Activated naive CD8-positive, alpha-beta T cell treated with anti-CD3 and anti-CD28 coated beads, Interleukin-2, amount 50 U/mL, for 16 hours (primary cell): Measurements from ENCODE around the gene BEST4.
"Not testable (repeated sequence)": the region's sequence is repeated elsewhere in the genome, so short reads cannot be mapped to it uniquely, and the experiment has no call there.

ENCODE experiments used
- DNase-seq: peaks from one replicate; pipeline ENCODE4 v3.0.0-alpha.2; 2020; ENCODE audit warnings: low read depth, low spot score

The BEST4 gene

DNA sequence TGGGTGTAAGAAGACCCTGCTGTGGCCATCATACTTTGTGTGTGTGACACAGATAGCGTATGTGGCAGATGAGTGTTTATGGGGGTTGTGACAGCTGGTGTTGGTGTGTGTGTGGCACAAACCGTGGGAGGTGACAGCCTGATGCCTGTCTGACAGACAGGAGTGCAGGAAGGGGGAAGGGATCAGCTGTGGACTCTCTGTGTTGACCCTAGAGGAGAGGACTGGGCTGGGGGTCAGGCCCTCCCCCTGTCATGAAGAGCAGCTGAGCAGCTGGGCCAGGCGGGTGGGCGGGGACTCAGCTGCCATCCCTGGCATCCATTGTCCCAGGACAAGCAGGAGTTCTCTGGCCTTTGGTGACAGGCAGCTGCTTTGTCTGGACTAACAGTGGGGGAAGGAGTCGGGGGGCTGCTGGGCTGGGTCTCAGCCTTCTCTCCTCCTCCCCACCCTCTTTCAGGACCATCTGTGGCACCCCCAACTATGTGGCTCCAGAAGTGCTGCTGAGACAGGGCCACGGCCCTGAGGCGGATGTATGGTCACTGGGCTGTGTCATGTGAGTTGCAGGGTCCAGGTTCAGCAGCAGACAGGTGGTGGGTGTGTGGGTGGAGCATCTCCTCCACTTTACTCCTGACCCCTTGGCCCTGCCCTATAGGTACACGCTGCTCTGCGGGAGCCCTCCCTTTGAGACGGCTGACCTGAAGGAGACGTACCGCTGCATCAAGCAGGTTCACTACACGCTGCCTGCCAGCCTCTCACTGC lies 14.5 kb upstream of the BEST4 start:
- no peak for DNase-seq

DNA sequence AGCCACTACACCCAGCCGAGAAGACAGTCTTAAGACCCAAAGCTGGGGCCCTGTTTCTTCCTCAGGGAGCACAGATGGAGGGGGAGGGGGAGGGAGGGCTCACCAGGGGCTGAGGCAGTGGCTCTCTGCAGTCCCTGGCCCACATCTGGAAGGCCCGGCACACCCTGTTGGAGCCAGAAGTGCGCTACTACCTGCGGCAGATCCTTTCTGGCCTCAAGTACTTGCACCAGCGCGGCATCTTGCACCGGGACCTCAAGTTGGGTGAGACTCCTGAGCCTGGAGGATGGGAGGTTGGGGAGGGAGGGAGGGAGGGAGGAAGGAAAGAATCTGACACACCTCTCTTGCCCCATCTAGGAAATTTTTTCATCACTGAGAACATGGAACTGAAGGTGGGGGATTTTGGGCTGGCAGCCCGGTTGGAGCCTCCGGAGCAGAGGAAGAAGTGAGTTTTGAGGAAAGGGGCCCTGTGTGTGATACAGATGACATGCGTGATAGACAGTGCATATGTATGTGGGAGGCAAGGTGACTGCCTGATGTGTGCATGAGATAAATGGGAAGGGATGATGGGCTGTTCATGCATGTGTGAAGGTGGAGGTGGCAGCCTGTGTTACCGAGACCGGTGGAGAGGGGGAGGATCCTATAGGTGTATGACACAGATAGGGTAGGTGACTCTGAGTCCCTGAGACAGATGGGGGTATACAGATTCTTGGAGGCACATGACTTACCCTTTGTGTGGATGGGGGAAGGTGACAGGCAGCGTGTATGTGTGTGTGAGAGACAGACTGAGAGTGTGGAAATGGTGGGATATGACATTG lies 13.7 kb upstream of the BEST4 start:
- DNase-seq = no peak

DNA sequence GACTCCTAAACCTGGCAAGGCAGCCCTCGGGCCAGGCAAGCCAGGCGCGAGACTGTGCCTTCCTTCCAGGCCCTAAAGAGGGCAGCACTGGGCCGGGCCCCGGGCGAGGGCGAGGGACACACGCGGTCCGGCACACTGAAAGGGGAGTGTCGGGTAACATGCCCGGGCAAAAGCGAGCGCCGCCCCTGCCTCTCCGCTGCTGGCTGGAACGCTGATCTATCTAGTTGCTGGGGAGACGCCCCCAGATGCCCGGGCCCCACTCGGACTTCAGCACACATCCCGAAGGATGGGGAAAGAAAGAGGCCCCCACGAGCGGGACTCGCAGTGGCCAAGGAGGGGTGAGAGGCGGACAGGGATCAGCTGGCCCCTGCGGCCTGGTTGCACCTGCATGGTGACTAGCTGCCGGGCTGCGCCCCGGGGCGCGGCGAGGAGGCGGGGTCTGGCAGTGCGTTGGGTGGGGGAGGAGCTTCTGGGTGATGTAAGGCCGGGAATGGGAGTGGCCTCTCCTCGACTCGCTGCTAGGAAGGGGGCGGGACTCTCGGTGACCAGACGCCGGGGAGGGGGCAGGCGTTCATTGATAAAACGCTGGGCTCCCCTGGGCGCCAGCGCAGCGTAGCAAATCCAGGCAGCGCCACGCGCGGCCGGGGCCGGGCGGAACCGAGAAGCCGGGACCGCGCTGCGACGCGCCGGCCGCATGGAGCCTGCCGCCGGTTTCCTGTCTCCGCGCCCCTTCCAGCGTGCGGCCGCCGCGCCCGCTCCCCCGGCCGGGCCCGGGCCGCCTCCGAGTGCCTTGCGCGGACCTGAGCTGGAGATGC lies 12.0 kb upstream of the BEST4 start, which contains the start of gene PLK3:
Gene PLK3 (plus strand): TSS at position 608 of the 815 bp plus-strand sequence. CDS start 87 bp downstream, at position 695.
- DNase-seq = peak; percentile 97

DNA sequence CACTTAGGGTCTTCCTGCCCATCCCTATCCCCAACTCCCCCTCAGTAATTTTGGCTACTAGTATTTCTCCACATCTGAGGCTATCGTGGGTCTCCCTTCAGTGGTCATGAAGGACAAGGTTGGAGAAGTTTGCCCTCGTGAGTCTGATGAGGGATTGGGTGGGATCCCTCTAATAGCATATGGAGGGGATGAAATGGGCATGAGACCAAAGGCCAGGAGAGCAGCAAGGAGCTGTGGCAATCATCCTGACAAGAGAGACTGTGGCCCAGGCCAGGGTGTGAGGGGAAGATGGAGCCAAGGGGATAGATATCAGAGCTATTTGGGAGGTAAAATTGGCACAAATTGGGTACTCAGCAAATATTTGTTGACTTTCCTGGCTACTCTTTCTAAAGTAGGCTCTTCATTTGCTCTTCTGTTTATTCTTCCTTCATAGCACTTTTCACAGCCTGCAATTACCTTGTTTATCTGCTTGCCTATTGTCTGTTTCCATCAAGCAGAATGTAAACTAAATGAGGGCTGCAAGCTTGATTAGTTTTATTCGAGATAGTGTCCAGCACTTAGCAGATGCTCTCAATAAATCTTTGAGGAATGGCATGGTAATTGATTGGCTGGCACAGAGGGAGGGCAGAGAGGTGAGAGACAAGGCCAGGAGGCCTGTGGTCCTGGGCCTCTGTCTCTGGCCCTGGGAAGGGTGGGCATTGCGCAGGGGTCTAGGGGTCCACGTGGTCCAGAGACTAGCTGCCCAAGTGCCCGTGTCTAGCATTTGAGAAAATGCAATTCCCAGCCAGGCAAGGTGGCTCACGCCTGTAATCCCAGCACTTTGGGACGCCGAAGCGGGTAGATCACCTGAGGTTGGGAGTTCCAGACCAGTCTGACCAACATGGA lies 10.8 kb upstream of the BEST4 start:
- no peak for DNase-seq

DNA sequence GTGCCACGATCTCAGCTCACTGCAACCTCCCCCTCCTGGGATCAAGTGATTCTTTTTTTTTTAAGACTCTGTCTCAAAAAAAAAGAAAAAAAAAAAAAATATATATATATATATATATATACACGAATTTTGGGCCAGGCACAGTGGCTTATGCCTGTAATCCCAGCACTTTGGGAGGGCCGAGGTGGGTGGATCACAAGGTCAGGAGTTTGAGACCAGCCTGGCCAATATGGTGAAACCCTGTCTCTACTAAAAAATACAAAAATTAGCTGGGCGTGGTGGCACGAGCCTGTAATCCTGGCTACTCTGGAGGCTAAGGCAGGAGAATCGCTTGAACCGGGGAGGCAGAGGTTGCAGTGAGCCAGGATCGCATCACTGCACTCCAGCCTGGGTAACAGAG lies 9.9 kb upstream of the BEST4 start:
- DNase-seq = not testable (repeated sequence)

DNA sequence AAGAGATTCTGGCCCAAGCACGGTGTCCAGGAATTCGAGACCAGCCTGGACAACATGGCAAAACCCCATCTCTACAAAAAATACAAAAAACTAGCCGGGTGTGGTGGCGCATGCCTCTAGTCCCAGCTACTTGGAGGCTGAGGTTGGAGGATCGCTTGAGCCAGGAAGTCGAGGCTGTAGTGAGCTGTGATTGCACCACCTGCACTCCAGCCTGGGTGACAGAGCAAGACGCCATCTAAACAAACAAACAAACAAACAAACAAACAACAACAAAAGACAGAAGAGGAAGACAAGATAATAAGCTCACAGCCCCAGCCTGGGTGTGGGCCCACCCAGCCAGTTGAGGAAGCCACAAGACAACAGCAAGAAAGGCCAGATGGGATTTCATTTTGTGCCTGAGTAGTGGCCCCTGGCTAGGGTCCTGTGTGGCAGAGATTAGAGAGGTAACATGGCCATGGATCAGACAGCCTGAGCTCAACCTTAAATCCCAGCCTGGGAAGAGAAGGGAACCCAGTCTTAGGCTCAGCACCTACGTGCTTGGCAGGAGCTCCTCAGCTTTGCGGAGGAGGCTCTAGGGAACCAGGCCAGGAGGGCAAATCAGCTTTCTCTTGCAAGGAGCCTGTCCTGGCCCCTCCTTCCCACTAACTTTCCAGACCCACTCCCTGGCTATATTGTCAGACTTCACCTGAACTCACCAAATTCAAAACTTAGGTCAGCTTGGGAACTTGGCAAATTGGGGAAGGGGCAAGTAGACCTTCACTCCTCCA lies 4.9 kb upstream of the BEST4 start:
- DNase-seq = no peak

DNA sequence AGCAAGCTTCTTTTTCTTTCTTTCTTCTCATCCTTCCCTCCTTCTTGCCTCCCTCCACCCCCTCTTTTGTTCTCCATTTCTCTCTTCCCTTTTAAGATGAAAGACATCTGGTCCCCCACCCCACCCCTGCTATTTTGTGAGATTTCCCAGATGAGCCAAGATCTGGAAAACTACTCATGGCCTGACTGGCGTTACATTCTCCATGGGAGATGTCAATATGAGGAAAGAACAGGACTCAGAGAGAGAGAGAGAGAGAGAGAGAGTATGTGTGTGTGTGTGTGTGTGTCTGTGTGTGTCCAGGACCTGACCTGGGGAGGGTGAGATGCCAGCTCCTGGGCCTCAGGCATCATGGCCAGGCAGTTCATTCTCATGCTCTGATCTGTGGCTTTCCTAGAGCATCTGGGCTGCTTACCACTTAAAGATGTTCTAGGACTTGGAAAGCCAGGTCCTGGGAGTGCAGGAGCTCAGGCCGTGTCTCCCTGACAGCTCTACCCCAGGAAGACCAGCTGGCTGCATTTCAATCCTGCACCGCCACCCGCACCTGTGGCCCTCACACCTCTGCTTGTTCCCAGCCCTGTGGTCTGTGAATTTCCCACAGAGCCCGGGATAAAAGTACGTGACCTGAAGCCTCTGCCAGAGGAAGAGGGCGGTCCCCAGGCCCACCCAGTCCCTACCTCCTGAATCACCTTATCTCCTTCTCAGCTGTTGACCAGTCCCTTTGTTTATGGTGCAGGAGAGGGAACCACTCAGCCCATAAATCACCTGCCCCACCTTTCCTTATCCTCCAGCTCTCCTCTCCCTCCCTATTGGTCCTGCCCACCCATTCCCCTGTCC lies 3.2 kb upstream of the BEST4 start:
- DNase-seq = no peak

DNA sequence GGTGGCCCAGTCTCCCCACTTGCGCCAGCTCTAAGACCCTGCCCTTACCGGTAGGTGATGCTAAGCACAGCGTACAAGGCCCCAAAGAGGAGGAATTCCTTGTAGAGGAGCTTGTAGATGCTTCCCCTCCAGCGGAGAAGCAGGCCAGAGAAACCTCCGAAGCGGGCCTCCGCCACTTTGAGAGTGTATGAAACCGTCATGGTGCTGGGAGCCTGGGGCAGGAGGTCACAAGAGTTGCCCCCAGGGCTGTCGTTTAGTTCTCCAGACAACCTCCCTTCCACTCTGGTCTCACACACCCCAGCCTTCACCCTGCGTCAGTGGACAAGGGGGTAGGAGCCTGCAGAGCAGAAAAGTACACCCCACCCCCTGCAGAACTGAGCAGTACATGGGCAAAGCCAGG lies 464 bp downstream of the BEST4 start:
- DNase-seq = no peak

DNA sequence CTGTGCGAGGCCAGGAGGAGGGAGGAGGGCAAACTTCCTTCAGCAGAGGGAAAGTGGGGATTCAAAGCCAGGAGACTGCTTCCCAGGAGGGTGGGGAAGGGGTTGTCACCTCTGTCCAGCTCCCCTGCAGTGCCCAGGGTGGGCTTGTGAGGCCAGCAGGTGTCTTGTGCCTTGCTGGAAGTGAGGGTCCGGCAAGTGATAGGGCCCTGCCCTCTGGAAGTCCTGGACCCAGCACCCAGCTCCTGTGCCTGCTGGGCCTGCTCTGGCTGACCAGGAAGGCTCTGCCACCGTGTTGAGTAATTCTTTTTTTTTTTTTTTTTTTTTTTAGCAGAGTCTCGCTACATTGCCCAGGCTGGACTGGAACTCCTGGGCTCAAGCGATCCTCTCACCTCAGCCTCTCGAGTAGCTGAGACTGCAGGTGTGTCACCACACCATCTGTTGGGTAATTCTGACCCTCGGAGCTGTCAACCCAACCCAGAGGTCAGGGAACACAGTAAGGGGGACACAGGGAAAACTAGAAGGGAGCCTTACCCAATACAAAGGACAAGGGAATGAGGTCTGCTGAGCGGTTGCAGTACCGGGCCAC lies 1.0 kb downstream of the BEST4 start:
- DNase-seq = no peak

DNA sequence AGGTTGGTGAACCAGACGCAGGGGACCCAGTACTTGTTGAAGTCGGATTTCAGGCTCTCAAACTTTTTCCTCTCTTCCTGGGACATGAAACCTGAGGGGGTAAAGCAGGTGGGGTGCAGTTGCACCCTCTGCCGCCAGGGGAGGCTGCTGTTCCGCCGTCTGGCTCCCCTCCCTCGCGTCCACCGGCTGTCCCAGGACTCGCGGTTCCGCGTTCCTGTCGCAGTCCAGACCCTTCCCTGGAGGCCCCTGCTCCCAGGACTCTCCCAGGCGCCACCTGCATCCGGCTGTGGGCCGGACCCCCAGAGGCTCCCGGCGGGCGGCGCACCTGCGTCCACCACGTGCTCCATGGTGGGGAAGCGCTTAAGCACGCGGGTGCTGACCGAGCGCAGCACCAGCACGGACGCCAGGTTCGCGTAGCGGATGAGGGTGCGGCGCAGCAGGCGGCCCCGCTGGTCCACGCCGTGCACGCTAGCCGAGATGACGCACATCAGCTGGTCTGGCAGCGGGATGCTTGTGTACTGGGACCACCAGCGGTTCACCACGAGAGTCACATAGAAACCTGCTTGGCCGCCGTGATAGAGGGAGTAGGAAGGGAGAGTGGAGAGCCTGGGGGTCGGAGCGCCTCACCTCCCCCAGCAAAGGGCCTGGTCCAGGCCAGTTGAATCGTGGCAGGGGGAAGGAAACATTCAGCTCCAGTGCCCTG lies 1.7 kb downstream of the BEST4 start:
- DNase-seq = peak; percentile 59

DNA sequence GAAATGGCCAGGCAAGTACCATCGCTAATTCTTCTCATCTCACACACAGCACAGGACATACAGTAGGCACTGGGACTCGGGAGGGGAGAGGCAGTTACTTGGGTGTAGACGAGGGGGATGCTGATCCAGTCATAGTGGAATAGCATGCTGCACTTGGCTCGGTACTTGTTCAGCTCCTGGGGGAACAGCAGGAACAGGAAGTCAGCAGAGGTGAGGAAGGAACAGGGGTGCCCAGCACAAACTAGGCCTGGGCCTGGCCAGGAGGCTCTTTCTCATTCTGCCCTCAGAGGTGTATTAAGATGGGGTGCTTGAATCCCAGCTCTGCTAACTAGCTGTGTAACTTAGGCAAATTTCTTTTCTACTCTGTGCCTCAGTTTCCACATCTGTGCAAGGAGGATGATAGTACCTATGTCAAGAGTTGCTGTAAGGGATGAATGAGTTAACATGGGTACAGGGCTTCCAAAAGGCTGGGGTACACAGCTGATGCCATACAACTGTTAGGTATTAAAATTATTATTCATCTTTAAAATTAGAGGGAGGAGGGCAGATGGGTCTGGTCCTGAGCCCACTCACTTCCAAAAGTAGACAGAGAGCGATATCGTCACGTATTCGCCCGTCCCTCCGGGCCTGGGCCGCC lies 2.4 kb downstream of the BEST4 start:
- no peak for DNase-seq

DNA sequence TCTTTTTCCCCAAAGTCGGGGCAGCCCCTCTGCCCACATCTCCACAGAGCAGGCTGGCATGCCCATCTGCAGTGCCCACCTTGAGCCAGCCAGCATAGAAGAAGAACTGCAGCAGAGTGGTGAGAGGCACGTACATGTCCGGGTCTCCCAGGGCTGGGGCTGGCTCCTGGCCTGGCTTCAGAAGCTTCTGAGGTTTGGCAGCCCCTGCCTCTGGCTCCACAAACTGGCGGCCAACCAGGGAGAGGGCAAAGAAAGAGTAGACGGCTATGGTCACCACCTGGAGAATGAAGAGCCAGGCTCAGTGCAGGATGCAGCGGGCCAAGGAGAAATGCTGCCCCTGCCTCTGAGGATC lies 3.0 kb downstream of the BEST4 start:
- no peak for DNase-seq

DNA sequence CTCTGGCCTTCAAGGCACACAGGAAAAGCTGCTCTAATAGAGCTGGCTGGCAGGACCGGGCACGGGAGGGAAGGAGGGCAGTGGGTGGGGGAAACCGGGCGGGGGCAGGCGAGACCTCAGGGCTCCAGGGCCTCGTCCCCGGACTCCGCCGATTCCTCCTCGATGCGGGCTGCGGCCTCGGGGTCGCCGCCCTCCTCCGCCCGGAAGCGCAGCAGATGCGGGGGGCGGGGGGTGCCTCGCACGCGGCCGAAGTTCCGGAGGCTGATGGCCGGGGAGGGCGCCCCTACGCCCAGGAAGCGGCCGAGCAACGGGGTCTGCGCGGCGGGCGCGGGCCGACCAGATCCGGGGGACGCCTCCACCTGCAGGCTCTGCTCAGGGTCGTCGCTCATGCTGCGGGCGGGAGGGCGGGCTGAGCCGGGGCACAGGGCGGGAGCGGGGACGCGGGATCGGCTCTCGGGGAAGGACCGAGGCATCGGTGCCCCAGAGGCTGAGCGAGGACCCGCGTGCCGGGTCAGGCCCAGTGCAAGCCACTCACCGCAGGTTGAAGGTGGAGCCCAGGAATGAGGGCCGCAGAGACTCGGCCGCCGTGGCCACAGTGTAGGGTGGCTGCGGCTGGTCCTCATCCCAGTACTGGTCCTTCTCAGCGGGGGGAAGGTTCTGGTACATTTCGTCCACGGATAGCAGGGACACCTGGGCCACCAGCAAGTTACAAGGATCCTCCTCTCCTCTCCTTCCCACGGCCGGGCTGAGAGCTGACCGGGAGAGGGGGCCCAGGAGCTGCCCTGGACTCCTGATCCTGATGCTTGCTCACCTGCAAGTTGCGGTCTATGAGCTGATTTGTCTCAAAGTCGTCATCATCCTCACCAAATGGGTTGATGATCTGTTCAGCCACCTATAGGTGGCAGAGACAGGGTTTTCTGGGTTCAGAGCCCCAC lies 3.6 kb downstream of the BEST4 start:
- DNase-seq = no peak

DNA sequence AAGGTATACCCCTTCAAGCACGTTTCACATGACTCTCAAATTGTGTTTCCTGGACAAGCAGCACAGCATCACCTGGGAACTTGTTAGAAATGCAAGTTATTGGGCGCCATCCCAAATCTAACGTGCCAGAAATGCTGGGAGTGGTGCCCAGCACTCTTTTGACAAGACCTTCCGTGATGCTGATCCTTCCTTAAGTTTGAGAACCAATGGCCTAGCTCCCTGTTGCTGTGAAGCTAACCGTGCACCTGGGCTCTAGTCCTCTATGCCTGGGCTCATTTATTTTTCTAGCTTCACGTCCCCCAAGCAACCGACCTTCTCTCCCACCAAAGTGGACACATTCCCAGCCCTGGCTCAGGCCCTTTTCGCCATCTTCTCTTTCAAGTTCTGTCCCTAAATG lies 4.3 kb downstream of the BEST4 start:
- no peak for DNase-seq

DNA sequence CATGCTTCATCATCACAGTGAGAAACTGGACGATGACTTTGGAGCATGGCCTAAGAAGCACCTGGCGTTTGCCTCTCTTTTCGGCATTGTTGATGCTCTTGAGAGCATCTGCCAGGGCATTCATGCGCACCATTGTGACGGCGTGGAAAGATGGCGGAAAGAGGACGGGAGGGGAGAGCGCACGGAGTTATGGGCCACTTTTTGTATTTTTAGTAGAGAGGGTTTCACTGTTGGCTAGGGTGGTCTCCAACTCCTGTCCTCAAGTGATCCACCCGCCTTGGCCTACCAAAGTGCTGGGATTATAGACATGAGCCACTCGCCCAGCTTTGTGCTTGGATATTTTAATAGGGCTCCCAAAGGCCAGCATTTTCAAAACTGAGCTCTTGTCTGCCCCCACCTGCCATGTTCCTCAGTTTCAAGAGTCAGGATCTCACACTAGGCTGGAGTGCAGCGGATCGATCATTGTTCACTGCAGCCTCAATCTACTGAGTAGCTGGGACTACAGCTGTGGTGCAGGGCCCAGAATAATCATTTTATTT lies 7.3 kb downstream of the BEST4 start:
- DNase-seq = no peak

DNA sequence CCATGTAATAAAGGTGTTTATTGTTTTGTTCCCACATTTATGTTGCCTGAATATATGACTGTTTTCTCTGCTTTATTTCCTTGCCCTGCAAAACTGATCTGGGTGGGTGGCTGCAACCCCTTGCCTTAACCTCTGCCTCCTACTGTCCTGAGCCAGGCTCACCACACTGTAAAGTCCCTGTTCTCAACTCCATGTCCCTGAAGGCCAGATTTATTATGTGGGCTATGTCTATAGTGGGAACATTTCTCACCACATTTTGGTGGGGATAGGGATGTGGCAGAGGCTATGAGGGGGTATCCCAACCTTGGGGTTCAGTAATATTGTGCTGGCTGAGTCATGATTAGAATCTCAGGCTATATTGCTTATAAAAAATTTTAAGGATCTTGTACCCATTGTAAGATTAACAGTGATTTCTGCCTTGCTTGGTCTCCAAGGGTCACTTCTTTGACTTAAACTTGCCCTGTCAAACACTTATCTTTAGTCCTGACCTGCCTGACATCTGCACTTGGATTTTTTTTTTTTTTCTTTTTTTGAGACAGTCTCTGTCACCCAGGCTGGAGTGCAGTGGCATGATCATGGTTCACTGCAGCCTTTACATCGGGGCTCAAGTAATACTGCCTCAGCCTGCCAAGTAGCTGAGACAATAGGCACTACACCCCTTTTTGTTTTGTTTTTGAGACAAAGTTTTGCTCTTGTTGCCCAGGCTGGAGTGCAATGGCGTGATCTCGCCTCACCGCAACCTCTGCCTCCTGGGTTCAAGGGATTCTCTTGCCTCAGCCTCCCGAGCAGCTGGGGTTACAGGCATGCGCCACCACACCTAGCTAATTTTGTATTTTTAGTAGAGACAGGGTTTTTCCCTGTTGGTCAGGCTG lies 9.0 kb downstream of the BEST4 start:
- DNase-seq = no peak
